Transverse colon (tissue), 4 donors: Measurements from ENCODE around the gene CCNY.

Source experiments
- EP300 ChIP-seq: sonication (generic); formaldehyde crosslinking; IDR thresholded peaks from one replicate; pipeline ENCODE4 v1.6.1; 2017; ENCODE audit warnings: antibody characterized with exemption, low read depth
- POLR2A ChIP-seq: fragments of 450-650 bp; IDR thresholded peaks from one replicate; pipeline ENCODE4 v1.6.1; 2016; ENCODE audit warnings: antibody characterized with exemption, mild to moderate bottlenecking, moderate library complexity
- POLR2AphosphoS5 ChIP-seq, 3 donors: sonication (generic); formaldehyde crosslinking; IDR thresholded peaks; one replicate each; pipeline ENCODE4 v1.6.1; 2016; ENCODE audit warnings: antibody characterized with exemption in 3 of 3
- TF ChIP-seq, protein P1 (sequence below), 5 experiments: fragments of 200-600 bp in 3 of 5; fragments of 450-650 bp in 2 of 5; sonication (generic) in 3 of 5; IDR thresholded peaks; 1 replicate in 2 of 5; 2 replicates in 3 of 5; pipeline ENCODE4 v1.5.1; 2016 to 2017; ENCODE audit warnings: antibody characterized with exemption in 5 of 5, inconsistent platforms in 3 of 5, mild to moderate bottlenecking in 2 of 5, moderate library complexity in 1 of 5

DNA sequence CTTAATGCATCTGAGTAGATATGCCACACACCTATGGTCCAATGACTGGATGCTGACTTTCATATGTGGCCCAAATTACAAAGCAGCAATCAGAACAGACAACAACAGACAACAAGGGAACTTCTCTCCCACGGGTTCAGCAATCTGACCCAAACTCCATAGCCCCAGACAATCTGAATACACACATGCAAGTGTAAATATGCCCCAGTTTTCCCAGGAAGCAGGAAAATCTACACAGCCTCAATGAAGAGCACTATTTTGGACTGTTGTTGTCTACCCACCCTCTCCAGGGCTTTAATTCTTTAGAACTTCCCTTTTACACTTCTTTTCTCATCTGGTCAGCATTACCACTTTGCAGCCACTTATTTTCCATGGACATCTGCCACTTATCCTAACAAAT, 2.0 kb upstream of the CCNY start:
- TF ChIP-seq POLR2A, result no peak
- TF ChIP-seq, protein P1, sequence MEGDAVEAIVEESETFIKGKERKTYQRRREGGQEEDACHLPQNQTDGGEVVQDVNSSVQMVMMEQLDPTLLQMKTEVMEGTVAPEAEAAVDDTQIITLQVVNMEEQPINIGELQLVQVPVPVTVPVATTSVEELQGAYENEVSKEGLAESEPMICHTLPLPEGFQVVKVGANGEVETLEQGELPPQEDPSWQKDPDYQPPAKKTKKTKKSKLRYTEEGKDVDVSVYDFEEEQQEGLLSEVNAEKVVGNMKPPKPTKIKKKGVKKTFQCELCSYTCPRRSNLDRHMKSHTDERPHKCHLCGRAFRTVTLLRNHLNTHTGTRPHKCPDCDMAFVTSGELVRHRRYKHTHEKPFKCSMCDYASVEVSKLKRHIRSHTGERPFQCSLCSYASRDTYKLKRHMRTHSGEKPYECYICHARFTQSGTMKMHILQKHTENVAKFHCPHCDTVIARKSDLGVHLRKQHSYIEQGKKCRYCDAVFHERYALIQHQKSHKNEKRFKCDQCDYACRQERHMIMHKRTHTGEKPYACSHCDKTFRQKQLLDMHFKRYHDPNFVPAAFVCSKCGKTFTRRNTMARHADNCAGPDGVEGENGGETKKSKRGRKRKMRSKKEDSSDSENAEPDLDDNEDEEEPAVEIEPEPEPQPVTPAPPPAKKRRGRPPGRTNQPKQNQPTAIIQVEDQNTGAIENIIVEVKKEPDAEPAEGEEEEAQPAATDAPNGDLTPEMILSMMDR (IDR thresholded peaks at IDR 0.05), result no peak
- TF ChIP-seq POLR2AphosphoS5 (IDR thresholded peaks at IDR 0.05), result no peak
- no peak for TF ChIP-seq EP300
